Neural cell (in vitro differentiated cells): Measurements from ENCODE around the gene NRG3. TPM values are rescaled to one million over a fixed set of nuclear protein-coding genes. Genes with fewer than 3 reads are reported as not detected.

Source experiments
- H2AFZ ChIP-seq: fragments of 200-600, 300-800 bp; sonication (generic), shearing (Covaris generic); 2 replicates; pipeline ENCODE4 v1.6.0; 2014; ENCODE audit warnings: low read depth, mild to moderate bottlenecking, antibody characterized with exemption, low read length, moderate library complexity
- H3F3A ChIP-seq: fragments of 200-600 bp; shearing (Covaris generic); 2 replicates; pipeline ENCODE4 v1.6.1; 2016; ENCODE audit warnings: mild to moderate bottlenecking, moderate library complexity, mixed read lengths, antibody characterized with exemption, low read length; ENCODE audit not compliant: insufficient read depth, poor library complexity, severe bottlenecking
- H3K27ac ChIP-seq: fragments of 200-600, 300-800 bp; sonication (generic), shearing (Covaris generic); 2 replicates; pipeline ENCODE4 v1.5.1; 2014; ENCODE audit warnings: mild to moderate bottlenecking, low read length, moderate library complexity
- H3K27me3 ChIP-seq: fragments of 300-800, 200-600 bp; sonication (generic), shearing (Covaris generic); 2 replicates; pipeline ENCODE4 v1.6.0; 2014; ENCODE audit warnings: mild to moderate bottlenecking, low read depth, low read length, moderate library complexity; ENCODE audit not compliant: insufficient read depth
- H3K36me3 ChIP-seq: fragments of 300-800, 200-600 bp; sonication (generic), shearing (Covaris generic); 2 replicates; pipeline ENCODE4 v1.5.1; 2014; ENCODE audit warnings: mild to moderate bottlenecking, antibody characterized with exemption, low read length, moderate library complexity; ENCODE audit not compliant: insufficient read depth
- H3K4me2 ChIP-seq: fragments of 300-800, 200-600 bp; sonication (generic), shearing (Covaris generic); 2 replicates; pipeline ENCODE4 v1.6.0; 2014; ENCODE audit warnings: mild to moderate bottlenecking, low read length
- H3K4me3 ChIP-seq: fragments of 300-800, 200-600 bp; sonication (generic), shearing (Covaris generic); 2 replicates; pipeline ENCODE4 v1.5.1; 2014; ENCODE audit warnings: mild to moderate bottlenecking, low read length, moderate library complexity
- H3K79me2 ChIP-seq: fragments of 200-600 bp; shearing (Covaris generic); replicated peaks from 2 replicates; pipeline ENCODE4 v1.6.0; 2014; ENCODE audit warnings: mild to moderate bottlenecking, low read length, moderate library complexity; ENCODE audit not compliant: insufficient read depth
- H3K9ac ChIP-seq: fragments of 300-800, 200-600 bp; sonication (generic), shearing (Covaris generic); 2 replicates; pipeline ENCODE4 v1.6.1; 2016; ENCODE audit warnings: mild to moderate bottlenecking, low read length, mixed read lengths
- H3K9me2 ChIP-seq: fragments of 200-600 bp; shearing (Covaris generic); 2 replicates; pipeline ENCODE4 v1.6.1; 2016; ENCODE audit warnings: mild to moderate bottlenecking, low read length, mixed read lengths; ENCODE audit not compliant: insufficient read depth
- H3K9me3 ChIP-seq: fragments of 200-600, 300-800 bp; sonication (generic), shearing (Covaris generic); 2 replicates; pipeline ENCODE4 v1.6.1; 2016; ENCODE audit warnings: mild to moderate bottlenecking, mixed run types, low read length, moderate library complexity, mixed read lengths
- H4K20me1 ChIP-seq: fragments of 200-600 bp; shearing (Covaris generic); 2 replicates; pipeline ENCODE4 v1.6.1; 2016; ENCODE audit warnings: mild to moderate bottlenecking, mixed run types; ENCODE audit not compliant: insufficient read depth
- CTCF ChIP-seq: fragments of 450-650 bp; IDR thresholded peaks from 2 replicates; pipeline ENCODE4 v1.5.1; 2014; ENCODE audit warnings: antibody characterized with exemption, mild to moderate bottlenecking, moderate library complexity; ENCODE audit not compliant: poor library complexity, severe bottlenecking
- EP300 ChIP-seq: fragments of 450-650 bp; conservative IDR thresholded peaks from 2 replicates; pipeline ENCODE4 v1.6.1; 2014; ENCODE audit warnings: antibody characterized with exemption, mild to moderate bottlenecking, moderate library complexity; ENCODE audit not compliant: poor library complexity, severe bottlenecking
- EZH2 ChIP-seq: fragments of 200-600, 300-800 bp; shearing (Covaris generic), sonication (generic); IDR thresholded peaks from 2 replicates; pipeline ENCODE4 v1.6.1; 2014; ENCODE audit warnings: antibody characterized with exemption, low read length, borderline replicate concordance, mild to moderate bottlenecking; ENCODE audit not compliant: insufficient read depth, poor library complexity, severe bottlenecking
- MXI1 ChIP-seq: fragments of 450-650 bp; conservative IDR thresholded peaks from 2 replicates; pipeline ENCODE4 v1.6.1; 2014; ENCODE audit warnings: antibody characterized with exemption, mild to moderate bottlenecking; ENCODE audit not compliant: poor library complexity, severe bottlenecking
- POLR2AphosphoS5 ChIP-seq: IDR thresholded peaks from 2 replicates; pipeline ENCODE4 v1.6.1; 2012
- RAD21 ChIP-seq: fragments of 450-650 bp; conservative IDR thresholded peaks from 2 replicates; pipeline ENCODE4 v1.6.1; 2014; ENCODE audit warnings: antibody characterized with exemption, mild to moderate bottlenecking, moderate library complexity
- REST ChIP-seq: IDR thresholded peaks from 2 replicates; pipeline ENCODE4 v1.6.1; 2012; ENCODE audit warnings: borderline replicate concordance
- SMC3 ChIP-seq: fragments of 450-650 bp; conservative IDR thresholded peaks from 2 replicates; pipeline ENCODE4 v1.6.1; 2014; ENCODE audit warnings: antibody characterized with exemption, mild to moderate bottlenecking, moderate library complexity; ENCODE audit not compliant: poor library complexity
- TAF1 ChIP-seq: IDR thresholded peaks from 2 replicates; pipeline ENCODE4 v1.6.1; 2012; ENCODE audit warnings: low read depth
- polyA plus RNA-seq: library from polyadenylated mRNA; depleted of rRNA; stranded (reverse); fragments of >200 nt; gene quantifications from 2 replicates; pipeline ENCODE4 v1.2.3, GENCODE V29; 2014

Gene NRG3
- polyA plus RNA-seq, 1 donor from 2014 or later, result 14.0 TPM

- no peaks in the 10 kb centered on the region for H3K79me2 ChIP-seq
- no peaks in the 10 kb centered on the region for H3K9me2 ChIP-seq
- no peaks in the 10 kb centered on the region for H3F3A ChIP-seq
- no peaks in the 10 kb centered on the region for H3K27me3 ChIP-seq
- H3K4me3 ChIP-seq, result no peak overlapping the region
- no peak overlapping the region for H3K27ac ChIP-seq
- no peak overlapping the region for H3K4me2 ChIP-seq
- H3K9ac ChIP-seq, result no peak overlapping the region
- H3K9me3 ChIP-seq, result no peaks in the 10 kb centered on the region
- TF ChIP-seq EZH2, result no peak
- TF ChIP-seq RAD21, result no peak
- TF ChIP-seq EP300, result no peak
- no peak for TF ChIP-seq REST
- TF ChIP-seq POLR2AphosphoS5, result no peak
- no peak for TF ChIP-seq MXI1
- no peak for TF ChIP-seq SMC3
- no peak for TF ChIP-seq CTCF
- no peak for TF ChIP-seq TAF1
- H3K36me3 ChIP-seq, result no peaks in the 10 kb centered on the region
- H4K20me1 ChIP-seq, result no peaks in the 10 kb centered on the region
- no peak overlapping the region for H2AFZ ChIP-seq
Measured at GRCh38 chr10:82254237-82254636, 379.2 kb downstream of the NRG3 start.

- no peak overlapping the region for H3K9ac ChIP-seq
- H3F3A ChIP-seq, result no peaks in the 10 kb centered on the region
- no peaks in the 10 kb centered on the region for H3K9me3 ChIP-seq
- no peak overlapping the region for H2AFZ ChIP-seq
- no peak overlapping the region for H3K4me2 ChIP-seq
- H3K4me3 ChIP-seq, result no peak overlapping the region
- H3K36me3 ChIP-seq, result no peaks in the 10 kb centered on the region
- H3K27ac ChIP-seq, result no peak overlapping the region
- H3K9me2 ChIP-seq, result no peaks in the 10 kb centered on the region
- H3K27me3 ChIP-seq, result no peaks in the 10 kb centered on the region
- TF ChIP-seq TAF1, result no peak
- no peak for TF ChIP-seq MXI1
- TF ChIP-seq RAD21, result no peak
- no peak for TF ChIP-seq REST
- no peak for TF ChIP-seq EZH2
- no peak for TF ChIP-seq CTCF
- no peak for TF ChIP-seq SMC3
- TF ChIP-seq EP300, result no peak
- TF ChIP-seq POLR2AphosphoS5, result no peak
- H4K20me1 ChIP-seq, result no peaks in the 10 kb centered on the region
- H3K79me2 ChIP-seq, result no peaks in the 10 kb centered on the region
Measured at GRCh38 chr10:82256275-82256674, 381.3 kb downstream of the NRG3 start.
